Liver (tissue), 9 donors: Measurements from ENCODE around the gene NKAIN2. TPM values are rescaled to one million over a fixed set of nuclear protein-coding genes. Genes with fewer than 3 reads are reported as not detected.

ENCODE experiments used
- DNase-seq: peaks from one replicate; pipeline ENCODE4 v3.0.0-alpha.2; 2017; ENCODE audit warnings: low spot score
- H3K27ac ChIP-seq, 2 donors: one replicate each; pipeline ENCODE4 v1.7.0; 2013; ENCODE audit warnings: inconsistent platforms in 2 of 2, low read length in 2 of 2, control low read depth in 1 of 2, low read depth in 1 of 2, mild to moderate bottlenecking in 1 of 2
- H3K27me3 ChIP-seq, 4 donors: one replicate each; pipeline versions ENCODE4 v1.6.1 to v1.7.0; 2013; ENCODE audit warnings: low read length in 3 of 4, inconsistent platforms in 1 of 4, mild to moderate bottlenecking in 1 of 4, moderate library complexity in 1 of 4; ENCODE audit not compliant: control insufficient read depth in 4 of 4, insufficient read depth in 4 of 4
- H3K36me3 ChIP-seq, 4 donors: one replicate each; pipeline versions ENCODE4 v1.6.1 to v1.7.0; 2013; ENCODE audit warnings: low read length in 3 of 4, mild to moderate bottlenecking in 3 of 4, low read depth in 1 of 4, moderate library complexity in 1 of 4; ENCODE audit not compliant: control insufficient read depth in 4 of 4, insufficient read depth in 3 of 4
- H3K4me1 ChIP-seq, 4 donors: one replicate each; pipeline versions ENCODE4 v1.6.1 to v1.7.0; 2013; ENCODE audit warnings: low read length in 3 of 4, mild to moderate bottlenecking in 3 of 4, moderate library complexity in 1 of 4; ENCODE audit not compliant: control insufficient read depth in 4 of 4, insufficient read depth in 4 of 4
- H3K4me3 ChIP-seq, 3 donors: one replicate each; pipeline versions ENCODE4 v1.6.1 to v1.7.0; 2013; ENCODE audit warnings: low read length in 3 of 3, control low read depth in 1 of 3, low read depth in 1 of 3, mild to moderate bottlenecking in 1 of 3
- H3K9ac ChIP-seq, 2 donors: one replicate each; pipeline ENCODE4 v1.7.0; 2013; ENCODE audit warnings: low read length in 2 of 2, mild to moderate bottlenecking in 2 of 2, moderate library complexity in 2 of 2, control low read depth in 1 of 2, low read depth in 1 of 2
- H3K9me3 ChIP-seq, 4 donors: one replicate each; pipeline versions ENCODE4 v1.6.1 to v1.7.0; 2013; ENCODE audit warnings: low read length in 3 of 4; ENCODE audit not compliant: control insufficient read depth in 4 of 4
- ATF3 ChIP-seq: IDR thresholded peaks from 2 replicates; pipeline ENCODE4 v1.6.1; 2016; ENCODE audit warnings: antibody characterized with exemption
- CTCF ChIP-seq: fragments of 150-350 bp; IDR thresholded peaks from 2 replicates; pipeline ENCODE4 v1.5.1; 2017; ENCODE audit warnings: improper control_type of control experiment, low read depth, low read length; ENCODE audit not compliant: missing input control
- FOXA1 ChIP-seq: IDR thresholded peaks from 2 replicates; pipeline ENCODE4 v1.6.1; 2016; ENCODE audit warnings: antibody characterized with exemption
- FOXA2 ChIP-seq: IDR thresholded peaks from 2 replicates; pipeline ENCODE4 v1.6.1; 2016; ENCODE audit warnings: antibody characterized with exemption
- HNF4A ChIP-seq, 2 donors: conservative IDR thresholded peaks; 2 replicates each; pipeline ENCODE4 v1.6.1; 2016; ENCODE audit warnings: antibody characterized with exemption in 2 of 2, mild to moderate bottlenecking in 2 of 2
- HNF4G ChIP-seq: IDR thresholded peaks from 2 replicates; pipeline ENCODE4 v1.6.1; 2016; ENCODE audit warnings: antibody characterized with exemption
- NR2F2 ChIP-seq: IDR thresholded peaks from 2 replicates; pipeline ENCODE4 v1.6.1; 2016; ENCODE audit warnings: antibody characterized with exemption
- RAD21 ChIP-seq, 2 donors: IDR thresholded peaks; 2 replicates each; pipeline ENCODE4 v1.6.1; 2016; ENCODE audit warnings: antibody characterized with exemption in 2 of 2, mild to moderate bottlenecking in 2 of 2
- REST ChIP-seq: IDR thresholded peaks from 2 replicates; pipeline ENCODE4 v1.6.1; 2016; ENCODE audit warnings: antibody characterized with exemption, mild to moderate bottlenecking
- RXRA ChIP-seq, 2 donors: IDR thresholded peaks; 2 replicates each; pipeline ENCODE4 v1.6.1; 2017 to 2018; ENCODE audit warnings: antibody characterized with exemption in 2 of 2, mild to moderate bottlenecking in 1 of 2
- SP1 ChIP-seq: IDR thresholded peaks from 2 replicates; pipeline ENCODE4 v1.6.1; 2018; ENCODE audit warnings: antibody characterized with exemption, mild to moderate bottlenecking
- TAF1 ChIP-seq: conservative IDR thresholded peaks from 2 replicates; pipeline ENCODE4 v1.6.1; 2016; ENCODE audit warnings: antibody characterized with exemption, mild to moderate bottlenecking
- YY1 ChIP-seq: IDR thresholded peaks from 2 replicates; pipeline ENCODE4 v1.6.1; 2016; ENCODE audit warnings: antibody characterized with exemption, mild to moderate bottlenecking
- ZBTB33 ChIP-seq: IDR thresholded peaks from 2 replicates; pipeline ENCODE4 v1.6.1; 2016; ENCODE audit warnings: antibody characterized with exemption
- WGBS: extraction: QIAGEN DNeasy Blood & Tissue Kit; methylation state at CpG from one replicate; pipeline ENCODE4 v1.1.7; 2013; 5-methylcytosine and 5-hydroxymethylcytosine counted together
- polyA plus RNA-seq, 2 donors: library from polyadenylated mRNA; stranded (reverse) in 1 of 2; unstranded in 1 of 2; fragments of 200-250 nt in 1 of 2; fragments of >200 nt in 1 of 2; fragmentation: Nextera tagmentation in 1 of 2; extraction: Ambion mirVana in 1 of 2; gene quantifications; one replicate each; pipeline versions ENCODE4 v1.2.1 to v1.2.3, GENCODE V29; 2013 to 2015
- total RNA-seq, 2 donors: library from RNA; depleted of rRNA; stranded (reverse); fragments of >200 nt; gene quantifications; one replicate each; pipeline ENCODE4 v1.2.3, GENCODE V29; 2014
- donor health status: healthy.
- donor health status: healthy.
- donor health status: healthy.
- donor health status: healthy.
- donor health status: healthy.

The NKAIN2 gene
- total and polyA plus RNA-seq, 4 donors: 0.05 to 0.14 TPM; not detected in 2

- TF ChIP-seq CTCF: no peak
- TF ChIP-seq FOXA1: no peak
- no peak for TF ChIP-seq HNF4G
- no peak for TF ChIP-seq RAD21 (IDR thresholded peaks at IDR 0.05)
- no peak for TF ChIP-seq YY1
- TF ChIP-seq TAF1: no peak
These were observed 23.6 kb upstream of the NKAIN2 start (continued) for GRCh38 chr6:123780021-123780420.

GRCh38 chr6:123784330-123784729 is 19.3 kb upstream of the NKAIN2 start:
- Histone ChIP-seq H3K36me3 (no peaks in the 10 kb centered on the region), H3K9me3 (no peaks in the 10 kb centered on the region), H3K9ac (no peak overlapping the region), H3K4me1 (no peaks in the 10 kb centered on the region), H3K4me3 (no peak overlapping the region), H3K27me3 (no peaks in the 10 kb centered on the region), H3K27ac (no peak overlapping the region)
- 57% methylated on average over 2 of the region's 2 CpGs for WGBS
- no peak for TF ChIP-seq NR2F2
- no peak for TF ChIP-seq RAD21 (IDR thresholded peaks at IDR 0.05)
- TF ChIP-seq ZBTB33: no peak
- no peak for TF ChIP-seq SP1
- no peak for TF ChIP-seq ATF3
- no peak for TF ChIP-seq FOXA1
- TF ChIP-seq FOXA2: no peak
- TF ChIP-seq HNF4A (conservative IDR thresholded peaks at IDR 0.05): no peak
- TF ChIP-seq HNF4G: no peak
- no peak for TF ChIP-seq TAF1
- TF ChIP-seq RXRA (IDR thresholded peaks at IDR 0.05): no peak
- DNase-seq: no peak

GRCh38 chr6:123785039-123785438 is 18.6 kb upstream of the NKAIN2 start:
- TF ChIP-seq CTCF (no peak), FOXA1 (no peak), REST (no peak), SP1 (no peak)
- H3K36me3 ChIP-seq: no peaks in the 10 kb centered on the region
- no peak overlapping the region for H3K4me3 ChIP-seq
- H3K27ac ChIP-seq: no peak overlapping the region
- no peak for DNase-seq
- H3K9me3 ChIP-seq: no peaks in the 10 kb centered on the region
- H3K27me3 ChIP-seq: no peaks in the 10 kb centered on the region
- 66% methylated on average over 3 of the region's 3 CpGs for WGBS
- no peak overlapping the region for H3K9ac ChIP-seq
- H3K4me1 ChIP-seq: no peaks in the 10 kb centered on the region
